ENCODE measurements around the gene NEU2. TPM values are rescaled to one million over a fixed set of nuclear protein-coding genes. Genes with fewer than 3 reads are reported as not detected.

Gene NEU2
- total and polyA plus RNA-seq, 2 of the 13 experiments (the other 11 are each of a cell fraction or from before 2014, with no cell fraction given) = not detected

DNA sequence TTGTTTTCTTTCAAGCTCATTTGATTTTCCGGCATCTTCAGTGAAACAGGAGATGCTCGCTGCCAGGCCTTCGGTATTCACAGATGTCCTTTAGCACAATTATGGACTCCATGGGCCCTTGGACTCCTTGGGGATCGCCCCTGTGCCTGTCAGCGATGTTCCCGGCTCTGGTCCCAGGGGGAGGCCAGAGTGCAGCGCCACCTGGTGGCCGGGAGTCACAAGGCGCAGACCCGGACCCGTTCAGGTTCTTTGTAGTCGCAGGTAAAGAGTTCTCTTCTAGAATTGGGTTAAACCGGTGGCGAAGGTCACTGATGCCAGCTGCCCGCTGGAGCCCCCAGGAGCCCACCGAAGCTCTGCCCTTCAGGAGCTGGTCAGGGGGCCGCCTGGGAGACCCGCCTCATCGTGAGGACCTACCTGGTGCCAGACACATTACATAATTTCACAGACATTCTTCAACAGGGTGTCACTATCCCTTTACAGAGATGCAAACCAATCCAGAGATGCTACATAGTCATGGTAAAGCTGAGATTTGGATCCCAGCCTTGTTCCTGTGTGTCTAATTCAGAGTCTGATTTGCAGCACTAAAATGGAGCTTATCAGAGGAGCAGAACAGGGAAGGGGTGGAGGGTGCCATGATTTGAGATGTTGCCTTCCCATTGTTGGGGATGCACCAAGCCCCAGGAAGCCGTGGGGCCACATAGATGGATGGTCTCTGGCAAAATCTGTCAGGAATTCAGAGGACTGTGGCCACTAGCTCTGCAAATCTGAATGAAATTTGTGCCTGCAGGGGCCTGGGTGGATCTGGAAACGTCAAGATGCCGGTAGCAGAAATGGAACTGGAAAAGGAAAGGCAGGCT lies 21.7 kb downstream of the NEU2 start (continued):
- TF ChIP-seq ZNF629 (CRISPR knock-in tag; conservative IDR thresholded peaks at IDR 0.05) (no peak; the same call in 1 of the 2 replicates), ZNF883 (CRISPR knock-in tag; IDR thresholded peaks at IDR 0.05; ENCODE audit: not compliant biosample characterization) (no peak), GATAD2A (CRISPR knock-in tag; IDR thresholded peaks at IDR 0.05) (peak; percentile 17; the same call in 1 of the 2 replicates), ZNF10 (CRISPR knock-in tag; IDR thresholded peaks at IDR 0.05; ENCODE audit: borderline replicate concordance, low read depth) (no peak), ZNF619 (CRISPR knock-in tag; IDR thresholded peaks at IDR 0.05) (no peak), ZBTB42 (CRISPR knock-in tag; IDR thresholded peaks at IDR 0.05) (no peak), ZNF33B (CRISPR knock-in tag; IDR thresholded peaks at IDR 0.05) (no peak), PHF8 (CRISPR knock-in tag; IDR thresholded peaks at IDR 0.05) (no peak), MIER3 (CRISPR knock-in tag; IDR thresholded peaks at IDR 0.05; ENCODE audit: borderline replicate concordance) (peak; percentile 45; the same call in 1 of the 2 replicates), ZNF546 (CRISPR knock-in tag; conservative IDR thresholded peaks at IDR 0.05) (no peak), ZFX (CRISPR knock-in tag; IDR thresholded peaks at IDR 0.05; ENCODE audit: low read depth) (peak; percentile 47; the same call in 1 of the 2 replicates), ZNF264 (CRISPR knock-in tag; IDR thresholded peaks at IDR 0.05) (no peak)
- TF ChIP-seq, protein P1, sequence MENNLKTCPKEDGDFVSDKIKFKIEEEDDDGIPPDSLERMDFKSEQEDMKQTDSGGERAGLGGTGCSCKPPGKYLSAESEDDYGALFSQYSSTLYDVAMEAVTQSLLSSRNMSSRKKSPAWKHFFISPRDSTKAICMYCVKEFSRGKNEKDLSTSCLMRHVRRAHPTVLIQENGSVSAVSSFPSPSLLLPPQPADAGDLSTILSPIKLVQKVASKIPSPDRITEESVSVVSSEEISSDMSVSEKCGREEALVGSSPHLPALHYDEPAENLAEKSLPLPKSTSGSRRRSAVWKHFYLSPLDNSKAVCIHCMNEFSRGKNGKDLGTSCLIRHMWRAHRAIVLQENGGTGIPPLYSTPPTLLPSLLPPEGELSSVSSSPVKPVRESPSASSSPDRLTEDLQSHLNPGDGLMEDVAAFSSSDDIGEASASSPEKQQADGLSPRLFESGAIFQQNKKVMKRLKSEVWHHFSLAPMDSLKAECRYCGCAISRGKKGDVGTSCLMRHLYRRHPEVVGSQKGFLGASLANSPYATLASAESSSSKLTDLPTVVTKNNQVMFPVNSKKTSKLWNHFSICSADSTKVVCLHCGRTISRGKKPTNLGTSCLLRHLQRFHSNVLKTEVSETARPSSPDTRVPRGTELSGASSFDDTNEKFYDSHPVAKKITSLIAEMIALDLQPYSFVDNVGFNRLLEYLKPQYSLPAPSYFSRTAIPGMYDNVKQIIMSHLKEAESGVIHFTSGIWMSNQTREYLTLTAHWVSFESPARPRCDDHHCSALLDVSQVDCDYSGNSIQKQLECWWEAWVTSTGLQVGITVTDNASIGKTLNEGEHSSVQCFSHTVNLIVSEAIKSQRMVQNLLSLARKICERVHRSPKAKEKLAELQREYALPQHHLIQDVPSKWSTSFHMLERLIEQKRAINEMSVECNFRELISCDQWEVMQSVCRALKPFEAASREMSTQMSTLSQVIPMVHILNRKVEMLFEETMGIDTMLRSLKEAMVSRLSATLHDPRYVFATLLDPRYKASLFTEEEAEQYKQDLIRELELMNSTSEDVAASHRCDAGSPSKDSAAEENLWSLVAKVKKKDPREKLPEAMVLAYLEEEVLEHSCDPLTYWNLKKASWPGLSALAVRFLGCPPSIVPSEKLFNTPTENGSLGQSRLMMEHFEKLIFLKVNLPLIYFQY (CRISPR knock-in tag; IDR thresholded peaks at IDR 0.05; ENCODE audit: borderline replicate concordance) = no peak
- TF ChIP-seq, protein P2, sequence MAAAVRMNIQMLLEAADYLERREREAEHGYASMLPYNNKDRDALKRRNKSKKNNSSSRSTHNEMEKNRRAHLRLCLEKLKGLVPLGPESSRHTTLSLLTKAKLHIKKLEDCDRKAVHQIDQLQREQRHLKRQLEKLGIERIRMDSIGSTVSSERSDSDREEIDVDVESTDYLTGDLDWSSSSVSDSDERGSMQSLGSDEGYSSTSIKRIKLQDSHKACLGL (CRISPR knock-in tag; IDR thresholded peaks at IDR 0.05) = 0 out of 2 replicates have a peak, but pooled peaks have one; percentile 46
- TF ChIP-seq, protein P3, sequence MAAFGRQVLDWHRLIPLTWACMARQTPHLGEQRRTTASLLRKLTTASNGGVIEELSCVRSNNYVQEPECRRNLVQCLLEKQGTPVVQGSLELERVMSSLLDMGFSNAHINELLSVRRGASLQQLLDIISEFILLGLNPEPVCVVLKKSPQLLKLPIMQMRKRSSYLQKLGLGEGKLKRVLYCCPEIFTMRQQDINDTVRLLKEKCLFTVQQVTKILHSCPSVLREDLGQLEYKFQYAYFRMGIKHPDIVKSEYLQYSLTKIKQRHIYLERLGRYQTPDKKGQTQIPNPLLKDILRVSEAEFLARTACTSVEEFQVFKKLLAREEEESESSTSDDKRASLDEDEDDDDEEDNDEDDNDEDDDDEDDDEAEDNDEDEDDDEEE (CRISPR knock-in tag; IDR thresholded peaks at IDR 0.05) = no peak
- TF ChIP-seq, protein P4, sequence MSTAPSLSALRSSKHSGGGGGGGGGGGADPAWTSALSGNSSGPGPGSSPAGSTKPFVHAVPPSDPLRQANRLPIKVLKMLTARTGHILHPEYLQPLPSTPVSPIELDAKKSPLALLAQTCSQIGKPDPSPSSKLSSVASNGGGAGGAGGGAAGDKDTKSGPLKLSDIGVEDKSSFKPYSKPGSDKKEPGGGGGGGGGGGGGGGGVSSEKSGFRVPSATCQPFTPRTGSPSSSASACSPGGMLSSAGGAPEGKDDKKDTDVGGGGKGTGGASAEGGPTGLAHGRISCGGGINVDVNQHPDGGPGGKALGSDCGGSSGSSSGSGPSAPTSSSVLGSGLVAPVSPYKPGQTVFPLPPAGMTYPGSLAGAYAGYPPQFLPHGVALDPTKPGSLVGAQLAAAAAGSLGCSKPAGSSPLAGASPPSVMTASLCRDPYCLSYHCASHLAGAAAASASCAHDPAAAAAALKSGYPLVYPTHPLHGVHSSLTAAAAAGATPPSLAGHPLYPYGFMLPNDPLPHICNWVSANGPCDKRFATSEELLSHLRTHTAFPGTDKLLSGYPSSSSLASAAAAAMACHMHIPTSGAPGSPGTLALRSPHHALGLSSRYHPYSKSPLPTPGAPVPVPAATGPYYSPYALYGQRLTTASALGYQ (CRISPR knock-in tag; IDR thresholded peaks at IDR 0.05) = no peak

All from HepG2 (cell line).